Measurements from ENCODE around the gene ABCC2. TPM values are rescaled to one million over a fixed set of nuclear protein-coding genes. Genes with fewer than 3 reads are reported as not detected.
A peak's percentile ranks its signal among the peaks of the same experiment; 100 is the strongest.
"Not testable (repeated sequence)": the region's sequence is repeated elsewhere in the genome, so short reads cannot be mapped to it uniquely, and the experiment has no call there.

Gene ABCC2
- total RNA-seq, 1 donor from 2014 or later, result 0.70 TPM

DNA sequence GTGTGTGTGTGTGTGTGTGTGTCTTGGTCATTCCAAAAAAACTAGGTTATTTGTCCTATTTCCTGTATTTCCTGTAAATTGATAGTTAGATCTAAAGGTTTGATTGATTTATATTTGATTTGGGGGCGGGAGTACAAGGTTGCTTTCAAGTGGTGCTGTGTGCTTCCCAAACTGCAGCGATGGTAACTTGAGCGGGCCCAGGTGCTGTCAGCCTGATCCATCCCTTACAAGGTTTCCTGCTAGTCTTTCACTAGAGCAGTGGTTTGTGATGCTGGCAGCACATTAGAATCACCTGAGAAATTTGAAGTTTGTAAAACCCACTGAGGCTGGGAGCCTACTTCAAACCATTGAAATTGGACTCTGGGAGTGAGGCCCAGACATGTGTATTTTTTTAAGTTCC is 23.7 kb downstream of the ABCC2 start:
- DNase-seq (ENCODE audit: extremely low read depth, low read depth, low spot score), result no peak

DNA sequence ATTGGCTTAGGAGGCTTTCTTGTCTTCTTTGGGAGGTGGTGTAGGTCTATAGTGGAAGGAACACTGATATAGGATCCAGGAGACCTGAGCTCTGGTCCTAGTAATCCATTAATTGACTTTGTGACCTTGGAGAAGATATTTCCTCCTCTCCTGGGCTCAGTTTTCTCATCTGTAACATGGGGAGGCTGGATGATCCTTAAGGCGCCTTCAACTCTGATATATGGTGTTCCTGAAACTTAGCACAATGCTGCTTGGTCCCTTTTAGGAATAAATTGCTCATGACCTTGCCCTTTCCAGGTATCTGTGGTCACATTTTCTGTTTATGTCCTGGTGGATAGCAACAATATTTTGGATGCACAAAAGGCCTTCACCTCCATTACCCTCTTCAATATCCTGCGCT is 25.3 kb downstream of the ABCC2 start:
- no peak for DNase-seq (ENCODE audit: extremely low read depth, low read depth, low spot score)

DNA sequence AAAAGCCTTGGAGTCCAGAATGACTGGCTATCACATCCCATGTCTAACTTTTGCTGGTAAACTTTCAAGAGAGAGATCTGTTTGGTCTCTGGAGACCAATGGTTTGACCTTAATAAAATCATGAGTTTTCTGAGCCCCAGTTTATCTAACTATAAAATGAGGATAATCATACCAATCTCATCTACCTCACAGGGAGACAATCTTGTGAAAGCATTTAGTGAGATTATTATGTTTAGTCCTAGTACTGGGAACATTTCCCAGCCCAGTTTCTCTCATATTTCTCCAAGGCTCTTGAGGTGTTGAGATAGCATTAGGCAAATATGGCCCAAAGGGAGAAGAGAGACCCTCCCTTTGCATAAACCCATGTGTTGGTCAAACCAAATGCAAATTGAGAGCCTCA is 25.8 kb downstream of the ABCC2 start:
- DNase-seq (ENCODE audit: extremely low read depth, low read depth, low spot score), result no peak

DNA sequence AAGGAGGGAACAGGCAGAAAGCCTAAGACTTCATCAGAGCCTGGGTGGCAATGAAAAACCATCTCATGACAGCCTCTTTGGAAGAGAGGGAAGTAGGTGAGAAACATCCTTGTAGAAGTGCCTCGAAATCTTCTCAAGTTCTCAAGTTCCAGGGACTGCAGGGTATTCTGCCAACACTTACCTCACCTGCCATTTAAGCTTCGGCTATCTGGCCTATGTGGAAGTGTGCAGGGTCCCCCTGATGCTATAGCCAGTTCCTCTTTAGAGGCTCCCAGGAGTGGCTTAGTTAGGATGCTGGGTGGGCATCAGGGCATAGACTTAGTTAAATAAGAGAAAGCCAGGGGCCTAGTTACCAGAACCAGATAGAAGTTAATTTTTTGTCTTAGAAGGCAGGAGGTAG is 27.0 kb downstream of the ABCC2 start:
- no peak for DNase-seq (ENCODE audit: extremely low read depth, low read depth, low spot score)

DNA sequence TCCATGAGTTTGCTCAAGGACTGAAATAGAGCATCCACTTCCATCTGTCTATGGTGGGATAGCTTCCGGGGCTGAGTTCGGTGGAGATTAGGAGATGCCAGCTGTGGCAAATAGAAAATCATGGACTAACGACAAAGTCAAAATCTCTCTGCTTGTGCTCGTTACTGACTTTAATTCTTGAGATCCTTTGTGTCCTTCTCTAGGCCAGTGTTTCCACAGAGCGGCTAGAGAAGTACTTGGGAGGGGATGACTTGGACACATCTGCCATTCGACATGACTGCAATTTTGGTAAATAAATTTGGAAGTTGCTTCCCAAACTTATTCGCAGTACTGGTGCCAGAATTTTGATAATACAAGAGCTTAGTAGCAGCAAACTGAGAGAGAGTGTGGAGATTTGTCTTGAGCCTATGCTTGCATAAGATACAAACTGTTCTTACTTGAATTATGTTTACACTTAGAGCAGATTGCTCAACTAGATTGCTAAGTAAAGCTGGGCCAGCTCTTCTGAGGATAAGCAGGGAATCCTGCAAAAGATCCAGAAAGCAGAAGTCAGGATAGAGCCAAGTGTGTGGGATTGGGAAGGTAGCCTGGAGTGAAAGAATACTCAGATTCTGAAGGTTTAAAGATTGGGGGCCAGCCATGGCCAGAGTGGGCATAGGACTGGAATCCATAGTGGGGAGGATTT is 27.6 kb downstream of the ABCC2 start:
- DNase-seq (ENCODE audit: extremely low read depth, low read depth, low spot score), result no peak

- DNase-seq (ENCODE audit: extremely low read depth, low read depth, low spot score), result no peak
Measured at GRCh38 chr10:99812177-99812576, 29.7 kb downstream of the ABCC2 start.

- DNase-seq (ENCODE audit: extremely low read depth, low read depth, low spot score), result no peak
Measured at GRCh38 chr10:99814143-99814542, 31.7 kb downstream of the ABCC2 start.

- DNase-seq (ENCODE audit: extremely low read depth, low read depth, low spot score), result no peak
Measured at GRCh38 chr10:99815621-99816020, 33.2 kb downstream of the ABCC2 start.

- DNase-seq (ENCODE audit: extremely low read depth, low read depth, low spot score), result no peak
Measured at GRCh38 chr10:99827936-99828335, 45.5 kb downstream of the ABCC2 start.

DNA sequence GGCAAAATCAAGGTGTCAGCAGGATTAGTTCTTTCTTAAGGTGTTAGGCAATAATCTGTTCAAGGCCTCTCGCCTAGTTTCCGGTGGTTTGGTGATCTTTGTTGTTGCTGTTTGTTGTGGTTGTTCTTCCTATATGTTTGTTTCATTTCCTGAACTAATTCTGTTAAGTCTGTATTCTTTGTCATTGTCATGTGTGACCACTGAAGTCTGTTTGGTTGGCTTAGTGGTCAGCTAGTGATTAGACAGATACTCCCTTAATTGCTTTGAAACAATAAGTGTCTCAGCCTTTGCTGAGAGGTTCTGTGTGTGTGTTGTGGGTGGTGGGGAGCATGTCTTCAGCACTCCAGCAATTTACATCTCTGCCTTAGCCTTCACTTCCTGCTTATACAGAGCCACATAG is 46.0 kb downstream of the ABCC2 start:
- DNase-seq (ENCODE audit: extremely low read depth, low read depth, low spot score), result no peak

DNA sequence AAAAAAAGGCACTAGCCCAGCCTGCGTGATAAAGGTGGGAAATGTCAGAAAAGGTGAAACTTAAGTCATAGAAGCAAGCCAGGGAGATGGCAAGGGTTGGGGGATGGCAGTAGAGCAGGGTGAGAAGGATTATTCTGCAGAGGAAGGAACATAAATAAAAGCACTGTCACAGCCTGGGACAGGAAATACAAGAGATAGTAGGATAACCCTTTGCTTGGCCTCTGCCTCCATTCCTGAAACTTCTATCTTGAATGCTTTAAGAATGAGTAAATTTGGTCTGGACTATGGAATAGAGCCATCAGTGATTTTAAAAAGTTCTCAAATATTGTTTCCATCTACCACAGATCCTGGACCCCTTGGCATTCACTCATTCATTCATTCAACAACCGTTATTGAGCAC is 50.0 kb downstream of the ABCC2 start:
- no peak for DNase-seq (ENCODE audit: extremely low read depth, low read depth, low spot score)

DNA sequence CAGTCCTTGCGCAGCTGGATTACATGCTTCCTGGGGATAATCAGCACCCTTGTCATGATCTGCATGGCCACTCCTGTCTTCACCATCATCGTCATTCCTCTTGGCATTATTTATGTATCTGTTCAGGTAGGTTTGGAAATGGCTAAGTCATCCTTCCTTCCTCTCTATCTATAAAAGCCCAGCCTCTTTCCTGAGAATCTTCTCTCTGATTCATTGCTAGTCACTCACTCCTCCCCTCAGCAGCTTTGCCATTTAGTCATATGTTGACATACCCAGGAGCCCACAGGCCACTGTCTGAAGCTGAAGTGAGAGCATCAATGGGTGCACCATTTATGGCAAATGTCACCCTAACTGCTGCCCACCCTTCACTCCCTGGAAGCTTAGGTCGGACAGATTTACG is 52.0 kb downstream of the ABCC2 start:
- no peak for DNase-seq (ENCODE audit: extremely low read depth, low read depth, low spot score)

DNA sequence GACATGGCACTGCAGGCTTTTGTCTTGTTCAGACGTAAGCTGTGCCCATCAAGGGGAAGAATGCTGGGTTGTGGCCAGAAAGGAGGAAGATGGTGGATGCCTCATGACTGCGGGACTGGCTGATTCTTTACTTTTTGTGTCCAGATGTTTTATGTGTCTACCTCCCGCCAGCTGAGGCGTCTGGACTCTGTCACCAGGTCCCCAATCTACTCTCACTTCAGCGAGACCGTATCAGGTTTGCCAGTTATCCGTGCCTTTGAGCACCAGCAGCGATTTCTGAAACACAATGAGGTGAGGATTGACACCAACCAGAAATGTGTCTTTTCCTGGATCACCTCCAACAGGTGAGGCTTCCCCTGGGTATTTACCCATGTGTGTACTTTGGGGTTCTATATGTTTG is 53.5 kb downstream of the ABCC2 start:
- no peak for DNase-seq (ENCODE audit: extremely low read depth, low read depth, low spot score)

GRCh38 chr10:99836711-99837110 is 54.3 kb downstream of the ABCC2 start:
- DNase-seq (ENCODE audit: extremely low read depth, low read depth, low spot score), result no peak

DNA sequence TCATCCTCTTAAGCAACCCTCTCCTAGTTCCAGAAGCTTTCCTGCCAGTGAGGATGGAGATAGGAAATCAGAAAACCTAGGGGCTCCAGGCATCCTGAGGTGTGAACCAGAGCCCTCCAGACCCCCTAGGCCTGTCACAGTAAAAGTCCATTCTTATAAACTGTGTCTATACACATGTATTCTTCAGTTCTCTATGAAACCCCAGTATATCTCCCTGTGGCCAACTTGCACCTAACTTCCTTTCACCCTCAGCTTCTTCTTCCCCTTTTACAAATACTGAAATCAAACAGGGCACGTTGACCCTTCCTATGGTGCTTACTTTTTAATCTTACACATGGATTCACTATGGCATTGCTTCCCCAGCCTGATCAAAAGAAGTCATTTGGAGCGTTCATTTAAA is 58.4 kb downstream of the ABCC2 start:
- DNase-seq (ENCODE audit: extremely low read depth, low read depth, low spot score), result not testable (repeated sequence)

GRCh38 chr10:99841746-99842145 is 59.3 kb downstream of the ABCC2 start:
- DNase-seq (ENCODE audit: extremely low read depth, low read depth, low spot score), result no peak

- DNase-seq (ENCODE audit: extremely low read depth, low read depth, low spot score), result no peak
Measured at GRCh38 chr10:99843310-99843709, 60.9 kb downstream of the ABCC2 start.

- DNase-seq (ENCODE audit: extremely low read depth, low read depth, low spot score), result no peak
Measured at GRCh38 chr10:99844433-99844955, 62.1 kb downstream of the ABCC2 start.

DNA sequence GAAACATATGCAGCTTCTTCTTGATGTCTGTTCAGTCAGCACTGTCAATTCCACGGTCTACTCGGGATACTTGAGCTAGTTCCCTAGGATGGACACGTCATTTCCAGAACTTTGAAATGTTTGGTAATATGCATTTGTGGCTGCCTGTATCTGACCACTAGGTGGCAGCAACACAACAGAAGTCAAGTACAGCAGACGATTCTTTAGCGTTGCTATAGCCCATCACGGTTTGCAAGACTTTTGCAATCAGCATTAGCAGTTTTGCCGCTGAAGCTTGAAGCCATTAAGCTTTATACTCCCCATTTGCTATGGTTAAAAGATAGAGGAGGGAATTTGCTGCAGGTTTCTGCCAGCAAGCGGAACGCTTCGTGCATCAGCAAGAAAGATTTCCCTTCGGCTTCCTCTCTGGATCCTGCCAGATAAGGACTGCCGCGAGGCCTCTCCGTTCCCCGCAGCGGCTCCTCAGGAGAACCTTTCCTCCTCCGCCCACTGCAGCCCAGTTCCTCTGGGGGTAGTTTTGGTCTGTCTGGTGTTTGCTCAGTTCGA is 63.5 kb downstream of the ABCC2 start:
- DNase-seq (ENCODE audit: extremely low read depth, low read depth, low spot score), result peak; percentile 96

- no peak for DNase-seq (ENCODE audit: extremely low read depth, low read depth, low spot score)
Measured at GRCh38 chr10:99849057-99849456, 66.6 kb downstream of the ABCC2 start.

- DNase-seq (ENCODE audit: extremely low read depth, low read depth, low spot score), result no peak
Measured at GRCh38 chr10:99849536-99849935, 67.1 kb downstream of the ABCC2 start.

DNA sequence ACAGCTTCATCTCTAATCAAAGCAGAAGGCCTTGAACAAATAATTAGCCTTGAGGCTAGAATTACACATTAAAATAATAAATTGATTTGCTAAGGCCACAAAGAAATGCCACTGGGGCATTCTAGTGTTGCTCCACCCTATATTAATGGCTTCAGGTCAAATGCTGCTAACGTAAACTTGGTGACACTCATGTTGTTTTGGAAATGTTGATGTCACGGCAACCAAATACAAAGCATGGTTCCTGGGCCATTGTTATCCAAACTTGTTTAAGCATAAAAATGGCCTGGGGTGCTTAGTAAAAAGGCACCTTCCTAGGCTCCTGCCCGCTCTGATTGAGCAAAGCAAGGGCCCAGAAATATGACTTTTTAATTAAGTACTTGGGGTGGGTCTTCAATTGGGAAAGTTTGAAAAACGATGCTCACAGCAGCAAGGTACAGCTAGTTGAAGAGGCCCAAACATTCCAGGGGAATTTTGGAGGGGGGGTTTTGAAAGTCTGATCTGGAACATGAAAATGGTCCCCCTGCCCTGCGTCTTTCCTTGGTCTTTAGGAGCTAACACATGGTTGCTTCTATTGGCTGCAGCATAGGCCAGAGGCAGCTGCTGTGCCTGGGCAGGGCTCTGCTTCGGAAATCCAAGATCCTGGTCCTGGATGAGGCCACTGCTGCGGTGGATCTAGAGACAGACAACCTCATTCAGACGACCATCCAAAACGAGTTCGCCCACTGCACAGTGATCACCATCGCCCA is 67.8 kb downstream of the ABCC2 start:
- no peak for DNase-seq (ENCODE audit: extremely low read depth, low read depth, low spot score)
